ENCODE measurements around the gene BPTF. TPM values are rescaled to one million over a fixed set of nuclear protein-coding genes. Genes with fewer than 3 reads are reported as not detected.
"Not testable (repeated sequence)": the region's sequence is repeated elsewhere in the genome, so short reads cannot be mapped to it uniquely, and the experiment has no call there.

The BPTF gene
- total RNA-seq, 3 donors from 2014 or later (not counting 1 experiment from before 2014, with no cell fraction given), result 168 to 205 (median 193) TPM

- Histone ChIP-seq H3K4me1 (ENCODE audit: control insufficient read depth, insufficient read depth, low read length) (peaks cover 6% of the 10 kb centered on the region), H3K27me3 (ENCODE audit: control insufficient read depth, insufficient read depth, low read length) (no peaks in the 10 kb centered on the region), H3K27ac (ENCODE audit: low read length) (no peak overlapping the region), H3K36me3 (ENCODE audit: control insufficient read depth, insufficient read depth, low read length) (no peaks in the 10 kb centered on the region), H3K9me3 (ENCODE audit: control insufficient read depth, insufficient read depth, low read length) (no peaks in the 10 kb centered on the region), H3K4me3 (ENCODE audit: low read length) (no peak overlapping the region)
- no peaks in the 10 kb centered on the region for H3K27me3 Mint-ChIP-seq (ENCODE audit: low read depth in 2 of 2)
- H3K9me3 Mint-ChIP-seq, result no peaks in the 10 kb centered on the region
- WGBS (ENCODE audit: insufficient coverage), result 94% methylated on average over 2 of the region's 3 CpGs
- H3K27ac Mint-ChIP-seq, result peak overlapping the region in 1 of 2 donors; percentile 26
- peaks cover 66 to 72% of the 10 kb centered on the region in 2 donors for H3K4me1 Mint-ChIP-seq
- DNase-seq, result no peak
- intact Hi-C loops (cut with micrococcal nuclease), result no loop called here
- ATAC-seq, result no peak
- no peak for TF ChIP-seq CTCF (IDR thresholded peaks at IDR 0.05)
- no peaks in the 10 kb centered on the region for H3K36me3 Mint-ChIP-seq
- H3K4me3 Mint-ChIP-seq, result no peak overlapping the region
Measured at GRCh38 chr17:67838538-67838937, 13.2 kb downstream of the BPTF start.

GRCh38 chr17:67841992-67842391, 16.7 kb downstream of the BPTF start:
- Mint-ChIP-seq H3K4me3 (no peak overlapping the region), H3K27me3 (ENCODE audit: low read depth in 2 of 2) (no peaks in the 10 kb centered on the region), H3K4me1 (peaks cover 49 to 54% of the 10 kb centered on the region in 2 donors)

GRCh38 chr17:67842648-67843047, 17.3 kb downstream of the BPTF start:
- H3K4me3 Mint-ChIP-seq, result no peak overlapping the region
- intact Hi-C loops (cut with micrococcal nuclease), result no loop called here
- Histone ChIP-seq H3K4me1 (ENCODE audit: control insufficient read depth, insufficient read depth, low read length) (peaks cover 2% of the 10 kb centered on the region), H3K4me3 (ENCODE audit: low read length) (no peak overlapping the region), H3K9me3 (ENCODE audit: control insufficient read depth, insufficient read depth, low read length) (no peaks in the 10 kb centered on the region), H3K27ac (ENCODE audit: low read length) (no peak overlapping the region), H3K27me3 (ENCODE audit: control insufficient read depth, insufficient read depth, low read length) (no peaks in the 10 kb centered on the region), H3K36me3 (ENCODE audit: control insufficient read depth, insufficient read depth, low read length) (no peaks in the 10 kb centered on the region)
- H3K36me3 Mint-ChIP-seq, result no peaks in the 10 kb centered on the region
- H3K27ac Mint-ChIP-seq, result peak overlapping the region; percentile 59 to 63
- peaks cover 48 to 49% of the 10 kb centered on the region in 2 donors for H3K4me1 Mint-ChIP-seq
- no peaks in the 10 kb centered on the region for H3K27me3 Mint-ChIP-seq (ENCODE audit: low read depth in 2 of 2)
- no peaks in the 10 kb centered on the region for H3K9me3 Mint-ChIP-seq
- ATAC-seq (no peak), DNase-seq (no peak)
- TF ChIP-seq CTCF (IDR thresholded peaks at IDR 0.05), result no peak

More at GRCh38 chr17:67841992-67842391, 16.7 kb downstream of the BPTF start:
- H3K27ac Mint-ChIP-seq, result peak overlapping the region; percentile 59 to 63
- no peak for DNase-seq
- H3K4me1 ChIP-seq (ENCODE audit: control insufficient read depth, insufficient read depth, low read length), result peaks cover 2% of the 10 kb centered on the region
- no peaks in the 10 kb centered on the region for H3K9me3 Mint-ChIP-seq
- intact Hi-C loops (cut with micrococcal nuclease), result no loop called here
- no peaks in the 10 kb centered on the region for H3K36me3 Mint-ChIP-seq
- H3K27me3 ChIP-seq (ENCODE audit: control insufficient read depth, insufficient read depth, low read length), result no peaks in the 10 kb centered on the region
- no peaks in the 10 kb centered on the region for H3K36me3 ChIP-seq (ENCODE audit: control insufficient read depth, insufficient read depth, low read length)
- H3K9me3 ChIP-seq (ENCODE audit: control insufficient read depth, insufficient read depth, low read length), result no peaks in the 10 kb centered on the region
- TF ChIP-seq CTCF (IDR thresholded peaks at IDR 0.05), result no peak
- no CpG with 5 or more reads among the region's 2 CpGs for WGBS (ENCODE audit: insufficient coverage)
- H3K27ac ChIP-seq (ENCODE audit: low read length), result no peak overlapping the region
- no peak overlapping the region for H3K4me3 ChIP-seq (ENCODE audit: low read length)
- ATAC-seq, result no peak

GRCh38 chr17:67845374-67845773, 20.1 kb downstream of the BPTF start:
- DNase-seq (no peak), ATAC-seq (no peak)
- no peaks in the 10 kb centered on the region for H3K9me3 ChIP-seq (ENCODE audit: control insufficient read depth, insufficient read depth, low read length)
- H3K4me3 ChIP-seq (ENCODE audit: low read length), result no peak overlapping the region
- 89% methylated on average over 4 of the region's 5 CpGs for WGBS (ENCODE audit: insufficient coverage)
- Mint-ChIP-seq H3K4me3 (no peak overlapping the region), H3K27me3 (ENCODE audit: low read depth in 2 of 2) (no peaks in the 10 kb centered on the region), H3K36me3 (no peaks in the 10 kb centered on the region), H3K9me3 (no peaks in the 10 kb centered on the region), H3K27ac (no peak overlapping the region), H3K4me1 (peaks cover 48% of the 10 kb centered on the region in 2 donors)
- no peak overlapping the region for H3K27ac ChIP-seq (ENCODE audit: low read length)
- intact Hi-C loops (cut with micrococcal nuclease), result no loop called here
- H3K4me1 ChIP-seq (ENCODE audit: control insufficient read depth, insufficient read depth, low read length), result peaks cover 2% of the 10 kb centered on the region
- no peak for TF ChIP-seq CTCF (IDR thresholded peaks at IDR 0.05)
- H3K27me3 ChIP-seq (ENCODE audit: control insufficient read depth, insufficient read depth, low read length), result no peaks in the 10 kb centered on the region
- H3K36me3 ChIP-seq (ENCODE audit: control insufficient read depth, insufficient read depth, low read length), result no peaks in the 10 kb centered on the region

- H3K4me1 ChIP-seq (ENCODE audit: control insufficient read depth, insufficient read depth, low read length); H3K27me3 ChIP-seq (ENCODE audit: control insufficient read depth, insufficient read depth, low read length); H3K9me3 Mint-ChIP-seq; H3K4me3 Mint-ChIP-seq; H3K27me3 Mint-ChIP-seq (ENCODE audit: low read depth in 2 of 2); H3K9me3 ChIP-seq (ENCODE audit: control insufficient read depth, insufficient read depth, low read length); H3K4me3 ChIP-seq (ENCODE audit: low read length); ATAC-seq; DNase-seq; H3K27ac ChIP-seq (ENCODE audit: low read length); intact Hi-C loops (cut with micrococcal nuclease); H3K36me3 Mint-ChIP-seq; H3K36me3 ChIP-seq (ENCODE audit: control insufficient read depth, insufficient read depth, low read length): not testable (repeated sequence)
- H3K27ac Mint-ChIP-seq, result peak overlapping the region; percentile 42 to 78
- H3K4me1 Mint-ChIP-seq, result peaks cover 56 to 61% of the 10 kb centered on the region in 2 donors
- 85% methylated on average over 4 of the region's 5 CpGs for WGBS (ENCODE audit: insufficient coverage)
Measured at GRCh38 chr17:67848189-67848588, 22.9 kb downstream of the BPTF start.

All from natural killer cell (primary cell).